Common myeloid progenitor, CD34-positive (primary cell): ENCODE data around the gene KLHL15.

Experiments used
- CTCF ChIA-PET: fragments of 350-600 bp; sonication (Branson Sonifier 250); formaldehyde crosslinking; loops from one replicate; lab custom pipeline; 2021; ENCODE audit warnings: antibody characterized with exemption; lab: Charles Lee
- POLR2A ChIA-PET: fragments of 350-600 bp; sonication (Branson Sonifier 250); formaldehyde crosslinking; loops from one replicate; lab custom pipeline; 2021; ENCODE audit warnings: antibody characterized with exemption; lab: Charles Lee
- DNase-seq, 3 donors: peaks; one replicate each; pipeline versions ENCODE4 v3.0.0 to v3.0.0-alpha.2; 2013
- H3K27ac ChIP-seq, 2 experiments: 1 replicate in 1 of 2; 2 replicates in 1 of 2; pipeline ENCODE4 v1.7.0; 2013; ENCODE audit warnings: inconsistent platforms in 2 of 2, low read length in 2 of 2, mild to moderate bottlenecking in 2 of 2, low read depth in 1 of 2, moderate library complexity in 1 of 2; ENCODE audit not compliant: severe bottlenecking in 2 of 2, insufficient read depth in 1 of 2, poor library complexity in 1 of 2
- H3K27me3 ChIP-seq, 5 experiments: replicated peaks in 2 of 5; 1 replicate in 3 of 5; 2 replicates in 2 of 5; pipeline versions ENCODE4 v1.6.1 to v1.7.0; 2013; ENCODE audit warnings: low read length in 4 of 5, mild to moderate bottlenecking in 2 of 5, moderate library complexity in 2 of 5, inconsistent platforms in 1 of 5; ENCODE audit not compliant: insufficient read depth in 5 of 5, control insufficient read depth in 4 of 5
- H3K36me3 ChIP-seq, 4 experiments: 1 replicate in 2 of 4; 2 replicates in 2 of 4; pipeline versions ENCODE4 v1.6.1 to v1.7.0; 2013; ENCODE audit warnings: low read length in 3 of 4, control low read depth in 1 of 4, mild to moderate bottlenecking in 1 of 4; ENCODE audit not compliant: control insufficient read depth in 4 of 4, insufficient read depth in 4 of 4
- H3K4me1 ChIP-seq, 4 experiments: 1 replicate in 3 of 4; 2 replicates in 1 of 4; pipeline versions ENCODE4 v1.6.1 to v1.7.1; 2013; ENCODE audit warnings: low read length in 3 of 4, mild to moderate bottlenecking in 3 of 4, control low read depth in 1 of 4, inconsistent platforms in 1 of 4, moderate library complexity in 1 of 4; ENCODE audit not compliant: control insufficient read depth in 4 of 4, insufficient read depth in 4 of 4; ENCODE audit errors: control extremely low read depth in 1 of 4
- H3K4me3 ChIP-seq, 7 experiments: 1 replicate in 4 of 7; 2 replicates in 3 of 7; pipeline versions ENCODE4 v1.5.1 to v1.7.0; 2013; ENCODE audit warnings: mild to moderate bottlenecking in 7 of 7, low read length in 6 of 7, moderate library complexity in 6 of 7, inconsistent platforms in 2 of 7, low read depth in 2 of 7, control low read depth in 1 of 7; ENCODE audit not compliant: insufficient read depth in 4 of 7, control insufficient read depth in 1 of 7; ENCODE audit errors: extremely low read depth in 1 of 7
- H3K9me3 ChIP-seq, 5 experiments: 1 replicate in 4 of 5; 2 replicates in 1 of 5; pipeline versions ENCODE4 v1.6.1 to v1.7.1; 2013; ENCODE audit warnings: low read length in 4 of 5, mild to moderate bottlenecking in 2 of 5, inconsistent platforms in 1 of 5, low read depth in 1 of 5, moderate library complexity in 1 of 5; ENCODE audit not compliant: control insufficient read depth in 4 of 5, insufficient read depth in 2 of 5; ENCODE audit errors: control extremely low read depth in 1 of 5
- WGBS: methylation state at CpG from one replicate; pipeline ENCODE4 v1.1.5; 2013; ENCODE audit not compliant: insufficient coverage; 5-methylcytosine and 5-hydroxymethylcytosine counted together

Gene KLHL15

DNA sequence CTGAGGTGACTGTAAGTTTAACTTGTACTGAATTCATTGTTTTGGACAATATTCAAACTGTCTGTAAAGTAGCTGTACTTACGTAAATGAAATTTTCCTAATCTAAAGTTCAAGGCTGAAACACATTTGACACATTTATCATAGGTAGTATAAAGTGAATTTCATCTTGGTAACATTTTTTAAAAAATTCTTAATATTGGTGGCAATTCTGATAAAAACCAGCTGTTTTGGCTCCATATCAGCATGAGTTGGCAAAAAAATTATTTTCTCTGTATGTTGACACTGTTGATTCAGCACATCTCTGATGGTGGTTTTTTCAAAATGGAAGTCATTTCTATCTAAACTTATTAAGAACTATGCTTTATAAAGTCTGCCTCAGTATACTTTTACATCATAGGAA is 88.3 kb downstream of the KLHL15 start:
- peak in 1 of 3 donors; percentile 8 for DNase-seq
- Histone ChIP-seq H3K4me1 (no peaks in the 10 kb centered on the region), H3K9me3 (no peaks in the 10 kb centered on the region), H3K27me3 (peaks cover 0 to 12% (median 0%) of the 10 kb centered on the region in 5 experiments), H3K36me3 (no peaks in the 10 kb centered on the region), H3K27ac (no peak overlapping the region), H3K4me3 (no peak overlapping the region)
- CTCF ChIA-PET, result no interaction called here
- WGBS, result no CpG with 5 or more reads among the region's 1 CpG
- POLR2A ChIA-PET, result no interaction called here

GRCh38 chrX:23937100-23937499 is 89.9 kb downstream of the KLHL15 start:
- peaks cover 0 to 8% (median 0%) of the 10 kb centered on the region in 5 experiments for H3K27me3 ChIP-seq
- 86% methylated on average over 1 of the region's 4 CpGs for WGBS
- no peak for DNase-seq
- ChIA-PET POLR2A (no interaction called here), CTCF (no interaction called here)
- peaks cover 0 to under 1% (median 0%) of the 10 kb centered on the region in 4 experiments for H3K4me1 ChIP-seq
- H3K9me3 ChIP-seq, result no peaks in the 10 kb centered on the region
- no peak overlapping the region for H3K4me3 ChIP-seq
- no peak overlapping the region for H3K27ac ChIP-seq
- no peaks in the 10 kb centered on the region for H3K36me3 ChIP-seq

GRCh38 chrX:23936180-23936579 is 90.8 kb downstream of the KLHL15 start:
- Histone ChIP-seq H3K27me3 (peaks cover 0 to 8% (median 0%) of the 10 kb centered on the region in 5 experiments), H3K4me3 (no peak overlapping the region), H3K9me3 (no peaks in the 10 kb centered on the region), H3K4me1 (peaks cover 0 to 7% (median 3%) of the 10 kb centered on the region in 4 experiments), H3K27ac (no peak overlapping the region), H3K36me3 (no peaks in the 10 kb centered on the region)
- ChIA-PET POLR2A (no interaction called here), CTCF (no interaction called here)
- no peak for DNase-seq
- no CpG with 5 or more reads among the region's 1 CpG for WGBS

DNA sequence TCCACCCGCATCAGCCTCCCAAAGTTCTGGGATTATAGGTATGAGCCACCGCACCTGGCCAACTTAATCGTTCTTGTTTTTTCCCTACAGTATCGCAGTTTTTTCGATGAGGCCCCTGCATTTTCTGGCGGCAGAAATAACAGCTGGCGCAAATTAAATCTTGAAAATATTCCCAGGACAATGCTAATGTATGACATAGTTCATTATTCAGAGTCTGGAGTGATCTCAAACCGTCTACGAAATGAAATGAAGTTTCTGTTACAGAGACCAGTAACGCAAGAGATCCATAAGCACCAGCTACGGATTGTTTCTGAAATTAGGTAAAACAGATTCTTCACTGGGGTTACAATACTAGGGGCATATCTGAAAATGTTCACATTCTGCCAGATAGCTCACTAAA is 91.9 kb downstream of the KLHL15 start:
- Histone ChIP-seq H3K9me3 (no peaks in the 10 kb centered on the region), H3K4me1 (peaks cover 0 to 8% (median 6%) of the 10 kb centered on the region in 4 experiments), H3K4me3 (no peak overlapping the region), H3K27me3 (peaks cover 0 to 4% (median 0%) of the 10 kb centered on the region in 5 experiments), H3K27ac (no peak overlapping the region), H3K36me3 (no peaks in the 10 kb centered on the region)
- ChIA-PET CTCF (no interaction called here), POLR2A (no interaction called here)
- WGBS, result 95% methylated on average over 10 of the region's 11 CpGs
- no peak for DNase-seq
